Skeletal muscle satellite cell (primary cell): Measurements from ENCODE around the gene CTNNA2.

Experiments
- H3K27me3 ChIP-seq: 2 replicates; pipeline ENCODE4 v1.7.0; 2013; ENCODE audit warnings: low read length; ENCODE audit not compliant: control insufficient read depth, insufficient read depth
- H3K36me3 ChIP-seq: 2 replicates; pipeline ENCODE4 v1.7.0; 2013; ENCODE audit warnings: mild to moderate bottlenecking, control low read depth, low read length; ENCODE audit not compliant: insufficient read depth
- H3K4me1 ChIP-seq: 2 replicates; pipeline ENCODE4 v1.7.0; 2013; ENCODE audit warnings: low read length; ENCODE audit not compliant: control insufficient read depth, insufficient read depth
- H3K4me2 ChIP-seq: 2 replicates; pipeline ENCODE4 v1.7.0; 2013; ENCODE audit warnings: mild to moderate bottlenecking, low read length
- H3K4me3 ChIP-seq: 2 replicates; pipeline ENCODE4 v1.7.0; 2013; ENCODE audit warnings: low read length
- H3K9ac ChIP-seq: 2 replicates; pipeline ENCODE4 v1.7.0; 2013; ENCODE audit warnings: mild to moderate bottlenecking, low read depth, low read length, moderate library complexity
- H3K9me3 ChIP-seq: replicated peaks from 2 replicates; pipeline ENCODE4 v1.7.0; 2013; ENCODE audit warnings: mild to moderate bottlenecking, control low read depth, low read length

The CTNNA2 gene

DNA sequence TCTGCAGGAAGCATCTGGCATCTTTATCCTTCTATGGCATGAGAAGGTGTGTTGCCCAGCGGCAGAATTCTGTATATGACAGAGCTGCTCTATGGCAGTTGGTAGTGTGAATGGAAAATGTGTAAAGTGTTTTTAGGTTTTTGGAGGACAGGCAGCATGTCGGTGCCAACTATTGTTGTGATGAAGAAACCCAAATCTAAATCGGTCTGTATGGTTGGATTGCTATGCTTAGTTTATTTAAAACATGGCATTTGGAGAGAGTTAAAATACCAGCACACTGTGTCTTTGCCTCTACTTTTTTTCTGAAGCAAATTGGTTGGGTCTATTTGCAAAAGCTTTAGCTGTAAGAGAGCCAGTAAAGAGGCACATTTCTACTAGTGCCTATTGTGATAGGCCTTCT lies 136.7 kb downstream of the CTNNA2 start:
- Histone ChIP-seq H3K4me1 (no peaks in the 10 kb centered on the region), H3K9ac (no peak overlapping the region), H3K36me3 (no peaks in the 10 kb centered on the region), H3K27me3 (no peaks in the 10 kb centered on the region), H3K9me3 (no peaks in the 10 kb centered on the region), H3K4me3 (no peak overlapping the region), H3K4me2 (no peak overlapping the region)

DNA sequence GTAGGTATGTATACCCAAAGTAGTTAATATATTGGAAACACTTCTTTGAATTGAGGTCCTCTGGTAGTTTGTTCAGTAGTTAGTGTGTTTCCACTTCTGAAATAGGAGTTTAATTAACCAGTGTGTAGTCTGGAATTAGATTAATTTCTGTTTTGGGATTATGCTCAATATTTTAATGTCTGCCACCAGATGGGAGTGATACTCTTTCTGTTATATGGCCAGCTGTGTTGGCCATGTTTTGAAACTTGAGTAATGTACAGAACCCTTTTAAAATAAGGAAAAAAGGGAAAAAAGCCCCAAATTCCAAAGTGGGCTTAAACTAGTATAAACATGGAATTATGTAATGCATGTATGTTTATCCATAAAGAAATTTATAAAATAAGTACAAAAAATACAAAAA lies 147.7 kb downstream of the CTNNA2 start:
- H3K9ac ChIP-seq: no peak overlapping the region
- H3K4me1 ChIP-seq: no peaks in the 10 kb centered on the region
- H3K36me3 ChIP-seq: no peaks in the 10 kb centered on the region
- H3K4me2 ChIP-seq: no peak overlapping the region
- H3K4me3 ChIP-seq: no peak overlapping the region
- no peaks in the 10 kb centered on the region for H3K9me3 ChIP-seq
- H3K27me3 ChIP-seq: no peaks in the 10 kb centered on the region

DNA sequence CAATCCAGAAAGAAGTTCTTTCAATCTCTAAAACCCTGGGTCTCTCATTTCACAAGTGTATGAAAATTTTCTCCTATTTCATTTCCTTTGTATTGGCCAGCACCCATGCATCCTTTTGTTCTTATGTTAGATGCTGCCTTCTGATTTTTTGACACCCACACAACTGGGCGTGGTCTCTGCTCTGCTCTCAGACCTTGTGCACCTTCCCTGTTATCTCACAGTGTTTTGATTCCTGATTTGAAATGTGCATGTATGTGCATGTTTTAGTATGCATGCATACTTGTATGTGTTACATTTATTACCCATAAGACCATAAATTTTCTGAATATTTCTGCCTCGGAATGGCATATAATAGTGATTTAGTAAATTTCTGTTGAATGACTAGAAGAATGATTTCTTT lies 152.2 kb downstream of the CTNNA2 start:
- Histone ChIP-seq H3K4me2 (no peak overlapping the region), H3K9ac (no peak overlapping the region), H3K27me3 (no peaks in the 10 kb centered on the region), H3K4me1 (no peaks in the 10 kb centered on the region), H3K4me3 (no peak overlapping the region), H3K36me3 (no peaks in the 10 kb centered on the region), H3K9me3 (no peaks in the 10 kb centered on the region)

- Histone ChIP-seq H3K4me3 (no peak overlapping the region), H3K9me3 (no peaks in the 10 kb centered on the region), H3K4me1 (no peaks in the 10 kb centered on the region), H3K9ac (no peak overlapping the region), H3K36me3 (no peaks in the 10 kb centered on the region), H3K27me3 (no peaks in the 10 kb centered on the region), H3K4me2 (no peak overlapping the region)
Measured at GRCh38 chr2:79666430-79666829, 153.6 kb downstream of the CTNNA2 start.

GRCh38 chr2:79669714-79670113 lies 156.9 kb downstream of the CTNNA2 start:
- Histone ChIP-seq H3K4me3 (no peak overlapping the region), H3K9ac (no peak overlapping the region), H3K36me3 (no peaks in the 10 kb centered on the region), H3K27me3 (no peaks in the 10 kb centered on the region), H3K9me3 (no peaks in the 10 kb centered on the region), H3K4me1 (no peaks in the 10 kb centered on the region), H3K4me2 (no peak overlapping the region)

DNA sequence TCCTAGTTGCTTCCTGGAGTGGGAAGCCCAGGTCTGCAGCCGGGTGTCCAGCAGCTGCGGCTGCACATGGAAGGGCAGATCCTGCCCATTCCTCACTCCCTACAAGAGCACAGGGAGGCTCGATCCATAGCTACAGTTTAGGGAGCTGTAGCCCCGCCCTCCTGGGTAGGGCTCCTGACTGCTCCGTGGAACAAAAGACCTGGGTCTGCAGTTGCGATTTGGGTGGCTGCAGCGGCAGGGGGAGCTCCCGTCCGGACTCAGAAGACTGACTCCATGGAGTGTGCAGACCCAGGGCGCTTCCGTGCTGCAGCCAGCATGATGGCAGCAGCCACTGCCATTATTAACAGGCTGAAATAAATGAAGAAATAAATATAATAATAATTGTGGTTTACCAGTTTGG lies 157.3 kb downstream of the CTNNA2 start:
- H3K9ac ChIP-seq: no peak overlapping the region
- no peaks in the 10 kb centered on the region for H3K36me3 ChIP-seq
- no peak overlapping the region for H3K4me3 ChIP-seq
- no peak overlapping the region for H3K4me2 ChIP-seq
- no peaks in the 10 kb centered on the region for H3K9me3 ChIP-seq
- H3K4me1 ChIP-seq: no peaks in the 10 kb centered on the region
- no peaks in the 10 kb centered on the region for H3K27me3 ChIP-seq

GRCh38 chr2:79686884-79687283 lies 174.0 kb downstream of the CTNNA2 start:
- Histone ChIP-seq H3K4me2 (no peak overlapping the region), H3K27me3 (no peaks in the 10 kb centered on the region), H3K4me1 (no peaks in the 10 kb centered on the region), H3K9me3 (no peaks in the 10 kb centered on the region), H3K36me3 (no peaks in the 10 kb centered on the region), H3K9ac (no peak overlapping the region), H3K4me3 (no peak overlapping the region)

DNA sequence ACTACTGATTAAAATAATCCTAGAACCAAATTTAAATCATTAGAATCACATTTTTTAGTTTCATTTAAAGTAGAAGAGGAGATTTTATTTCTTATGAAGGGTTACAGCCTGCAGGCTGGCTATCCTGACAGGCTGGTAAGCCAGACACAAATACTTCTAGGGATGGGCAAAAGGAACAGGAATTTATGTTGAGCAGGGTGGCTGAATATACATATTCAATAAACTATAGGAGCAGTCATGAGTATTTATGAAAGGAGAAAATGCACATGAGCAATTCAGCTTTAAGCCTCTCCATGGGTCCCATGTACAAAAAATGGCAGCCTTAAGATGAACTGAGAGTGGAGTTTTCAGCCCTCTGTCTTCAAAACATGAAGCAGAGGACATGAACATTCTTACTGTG lies 182.4 kb downstream of the CTNNA2 start:
- H3K9me3 ChIP-seq: no peaks in the 10 kb centered on the region

DNA sequence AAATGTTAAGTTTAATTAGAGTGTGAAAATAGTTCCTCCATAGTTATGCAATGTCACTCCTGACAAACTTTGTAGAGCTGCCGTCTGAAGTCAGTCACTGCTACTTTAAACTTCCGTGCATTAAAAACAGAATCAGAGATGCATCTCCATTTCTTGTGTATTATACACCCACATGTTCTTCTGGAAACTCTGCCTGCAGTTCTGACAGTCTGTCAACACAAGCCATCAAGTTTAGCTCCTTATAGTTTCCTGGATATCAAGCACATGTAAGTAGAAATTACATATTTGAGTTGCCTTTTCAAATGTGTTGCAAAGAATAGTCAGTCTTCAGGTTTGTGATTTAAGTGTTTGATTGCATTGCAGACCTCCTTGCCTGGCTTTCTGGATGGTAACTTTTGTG lies 184.3 kb downstream of the CTNNA2 start:
- Histone ChIP-seq H3K36me3 (no peaks in the 10 kb centered on the region), H3K9ac (no peak overlapping the region), H3K9me3 (no peaks in the 10 kb centered on the region)

More for the DNA sequence above, 182.4 kb downstream of the CTNNA2 start:
- H3K9ac ChIP-seq: no peak overlapping the region
- no peak overlapping the region for H3K4me3 ChIP-seq
- H3K4me2 ChIP-seq: no peak overlapping the region
- no peaks in the 10 kb centered on the region for H3K4me1 ChIP-seq
- no peaks in the 10 kb centered on the region for H3K36me3 ChIP-seq
- no peaks in the 10 kb centered on the region for H3K27me3 ChIP-seq

DNA sequence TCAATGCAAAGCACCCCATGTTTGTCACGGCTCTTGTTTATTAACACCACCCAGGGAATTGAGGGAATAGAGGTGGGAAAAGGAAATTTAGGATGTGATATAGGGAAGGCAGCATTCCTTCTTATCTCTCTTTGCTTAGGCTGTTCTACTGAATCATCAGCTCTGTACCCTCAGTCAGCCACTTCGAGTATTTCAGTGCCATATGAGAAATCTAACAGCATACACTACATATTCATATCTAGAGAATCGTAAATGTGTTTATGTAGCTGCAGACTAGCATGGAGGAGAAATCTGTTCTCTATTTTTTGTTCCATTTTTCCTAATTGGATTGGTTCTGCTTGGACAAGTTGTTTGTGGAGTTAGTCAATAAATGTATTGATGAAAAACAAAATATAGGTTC lies 187.8 kb downstream of the CTNNA2 start:
- H3K27me3 ChIP-seq: no peaks in the 10 kb centered on the region
- no peaks in the 10 kb centered on the region for H3K4me1 ChIP-seq
- H3K36me3 ChIP-seq: no peaks in the 10 kb centered on the region
- H3K4me2 ChIP-seq: no peak overlapping the region
- no peak overlapping the region for H3K4me3 ChIP-seq
- H3K9me3 ChIP-seq: no peaks in the 10 kb centered on the region
- H3K9ac ChIP-seq: no peak overlapping the region

More for the DNA sequence above, 184.3 kb downstream of the CTNNA2 start:
- H3K27me3 ChIP-seq: no peaks in the 10 kb centered on the region
- H3K4me3 ChIP-seq: no peak overlapping the region
- H3K4me1 ChIP-seq: no peaks in the 10 kb centered on the region
- H3K4me2 ChIP-seq: no peak overlapping the region

DNA sequence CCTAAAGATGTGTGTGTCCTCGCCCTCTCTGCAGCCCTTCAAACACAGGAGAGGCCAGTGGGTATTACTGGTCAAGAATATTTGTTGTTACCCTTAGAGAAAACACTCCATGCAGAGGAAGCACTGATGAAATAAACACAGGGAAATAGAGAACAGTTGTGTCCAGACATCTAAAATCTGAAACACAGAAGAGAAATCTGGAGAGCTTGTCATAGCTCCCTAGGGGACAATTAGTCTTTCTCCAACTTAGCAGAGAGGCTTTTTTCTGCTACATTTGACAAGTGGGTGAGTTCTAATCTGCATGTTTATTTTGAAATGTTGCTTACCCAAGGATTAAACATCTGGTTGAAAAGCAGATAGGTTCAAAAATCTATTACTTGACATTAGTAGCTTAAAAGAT lies 190.1 kb downstream of the CTNNA2 start:
- H3K27me3 ChIP-seq: no peaks in the 10 kb centered on the region
- H3K9ac ChIP-seq: no peak overlapping the region
- no peak overlapping the region for H3K4me3 ChIP-seq
- no peaks in the 10 kb centered on the region for H3K4me1 ChIP-seq
- H3K36me3 ChIP-seq: no peaks in the 10 kb centered on the region
- H3K4me2 ChIP-seq: no peak overlapping the region
- H3K9me3 ChIP-seq: no peaks in the 10 kb centered on the region

GRCh38 chr2:79711098-79711497 lies 198.2 kb downstream of the CTNNA2 start:
- H3K4me2 ChIP-seq: no peak overlapping the region

More at GRCh38 chr2:79711098-79711497, 198.2 kb downstream of the CTNNA2 start:
- no peak overlapping the region for H3K4me3 ChIP-seq
- H3K9ac ChIP-seq: no peak overlapping the region
- no peaks in the 10 kb centered on the region for H3K9me3 ChIP-seq
- no peaks in the 10 kb centered on the region for H3K27me3 ChIP-seq
- no peaks in the 10 kb centered on the region for H3K4me1 ChIP-seq
- H3K36me3 ChIP-seq: no peaks in the 10 kb centered on the region
